ENCODE measurements around the gene LDB2. TPM values are rescaled to one million over a fixed set of nuclear protein-coding genes. Genes with fewer than 3 reads are reported as not detected.

LDB2 gene
- total and polyA plus RNA-seq, 2 of the 8 experiments (the other 6 are each of a cell fraction or from before 2014, with no cell fraction given) = 57.0 to 140 TPM

GRCh38 chr4:16530688-16531635 lies 367.5 kb downstream of the LDB2 start:
- H2BK5ac ChIP-seq (ENCODE audit: low read depth, low read length) = no peak overlapping the region
- no peak overlapping the region for H2AK5ac ChIP-seq (ENCODE audit: low read depth, low read length)
- no peak overlapping the region for H3K4me2 ChIP-seq (ENCODE audit: insufficient read depth in 1 of 2, low read depth in 2 of 2, low read length in 2 of 2)
- POLR2A ChIA-PET (ENCODE audit: partially characterized antibody) = no interaction called here
- no peak overlapping the region for H2BK120ac ChIP-seq (replicated peaks; ENCODE audit: low read depth, low read length)
- no peak overlapping the region for H4K5ac ChIP-seq (ENCODE audit: insufficient read length, low read depth, low read length)
- CTCF ChIA-PET (ENCODE audit: partially characterized antibody) = interaction anchor here (1.2 to 1.5 kb wide), 3 partner anchors 12 to 14 kb away, joined by 3 to 6 read pairs (median 3); no protein-coding TSS in a partner anchor
- WGBS, 2 experiments (ENCODE audit: extremely low coverage in 1 of 2, insufficient coverage in 1 of 2, insufficient read length in 1 of 2, insufficient replicate concordance in 2 of 2, low coverage in 1 of 2, low lambda C conversion rate in 2 of 2, missing lambda C conversion rate in 1 of 2) = 88% methylated on average over 3 of the region's 3 CpGs; no CpG with 5 or more reads in 1 of the 2 experiments
- peaks cover 0 to 3% of the 10 kb centered on the region in 2 experiments for H4K20me1 ChIP-seq (replicated peaks in 1 of 2; ENCODE audit: control insufficient read depth in 1 of 2, insufficient read depth in 2 of 2, low read length in 2 of 2)
- FAIRE-seq (no peak), DNase-seq (ENCODE audit: low read depth in 1 of 2, low spot score in 2 of 2) (no peak)
- H3K9me3 ChIP-seq (ENCODE audit: insufficient read depth in 2 of 2, low read depth in 1 of 2, low read length in 1 of 2) = no peaks in the 10 kb centered on the region
- no peak overlapping the region for H3K56ac ChIP-seq (replicated peaks; ENCODE audit: insufficient read length, low read depth, low read length)
- no peak overlapping the region for H3K4ac ChIP-seq (replicated peaks; ENCODE audit: insufficient read length, low read depth, low read length)
- no peaks in the 10 kb centered on the region for H3K23me2 ChIP-seq (ENCODE audit: low read depth, low read length)
- H3K23ac ChIP-seq (ENCODE audit: insufficient read length) = no peak overlapping the region
- H4K8ac ChIP-seq (ENCODE audit: extremely low read depth, insufficient read depth, low read length) = no peak overlapping the region
- no peaks in the 10 kb centered on the region for H3K79me1 ChIP-seq (ENCODE audit: low read depth, low read length)
- no peaks in the 10 kb centered on the region for H3K36me3 ChIP-seq (ENCODE audit: control insufficient read depth in 2 of 4, insufficient read depth in 4 of 4, low read length in 3 of 4)
- H2AFZ ChIP-seq (ENCODE audit: low read length) = no peak overlapping the region
- no peaks in the 10 kb centered on the region for H3K4me1 ChIP-seq (replicated peaks in 1 of 4; ENCODE audit: control insufficient read depth in 3 of 4, insufficient read depth in 4 of 4, low read length in 3 of 4)
- H3K79me2 ChIP-seq (ENCODE audit: control insufficient read depth in 1 of 2, insufficient read depth in 2 of 2, low read length in 2 of 2) = no peaks in the 10 kb centered on the region
- no peak overlapping the region for H3K4me3 ChIP-seq (ENCODE audit: extremely low read depth in 1 of 4, insufficient read depth in 2 of 4, low read depth in 3 of 4, low read length in 4 of 4)
- H3K14ac ChIP-seq (ENCODE audit: insufficient read length) = no peak overlapping the region
- no peak overlapping the region for H3K18ac ChIP-seq (ENCODE audit: extremely low read depth, low read length)
- H2BK20ac ChIP-seq (ENCODE audit: low read length) = no peak overlapping the region
- H2BK12ac ChIP-seq (ENCODE audit: low read depth, low read length) = no peak overlapping the region
- H2BK15ac ChIP-seq (ENCODE audit: low read length) = no peak overlapping the region
- H3K9ac ChIP-seq (replicated peaks in 1 of 4; ENCODE audit: extremely low read depth in 1 of 4, low read depth in 3 of 4, low read length in 3 of 4) = no peak overlapping the region
- no peak overlapping the region for H3K27ac ChIP-seq (ENCODE audit: low read depth, low read length)
- H3K27me3 ChIP-seq (replicated peaks in 1 of 4; ENCODE audit: control insufficient read depth in 3 of 4, extremely low read depth in 1 of 4, insufficient read depth in 3 of 4, low read length in 3 of 4) = no peaks in the 10 kb centered on the region
- no peak overlapping the region for H4K91ac ChIP-seq (replicated peaks; ENCODE audit: insufficient read length, low read length)
- no peak for TF ChIP-seq TEAD4 (IDR thresholded peaks at IDR 0.05; ENCODE audit: low read depth, low read length)
- TF ChIP-seq YY1 (IDR thresholded peaks at IDR 0.05; ENCODE audit: low read depth, low read length) = no peak
- TF ChIP-seq NRF1 (IDR thresholded peaks at IDR 0.05; ENCODE audit: low read depth, low read length) = no peak
- TF ChIP-seq CHD2 (IDR thresholded peaks at IDR 0.05; ENCODE audit: low read length) = no peak
- no peak for TF ChIP-seq KDM5A (IDR thresholded peaks at IDR 0.05; ENCODE audit: low read length)
- no peak for TF ChIP-seq SRF (IDR thresholded peaks at IDR 0.05; ENCODE audit: low read depth, low read length)
- no peak for TF ChIP-seq CTBP2 (IDR thresholded peaks at IDR 0.05; ENCODE audit: borderline replicate concordance, insufficient read depth, insufficient read length, low read length)
- TF ChIP-seq HDAC6 (IDR thresholded peaks at IDR 0.05; ENCODE audit: low read depth, low read length) = no peak
- no peak for TF ChIP-seq CEBPB (IDR thresholded peaks at IDR 0.05; ENCODE audit: low read depth, low read length)
- TF ChIP-seq RNF2 (IDR thresholded peaks at IDR 0.05; ENCODE audit: borderline replicate concordance, low read depth, low read length, missing control alignments, poor library complexity, severe bottlenecking) = no peak
- no peak for TF ChIP-seq SP2 (IDR thresholded peaks at IDR 0.05; ENCODE audit: low read length)
- TF ChIP-seq TBP (IDR thresholded peaks at IDR 0.05; ENCODE audit: low read depth, low read length) = no peak
- no peak for TF ChIP-seq CREB1 (IDR thresholded peaks at IDR 0.05)

Data from H1 (cell line).